AG09319 (cell line): ENCODE measurements around the gene SETD4.

Experiments
- DNase-seq: peaks from one replicate; pipeline ENCODE4 v3.0.0-alpha.2; 2010; ENCODE audit warnings: low read depth; ENCODE audit errors: extremely low read depth
- CTCF ChIP-seq: IDR thresholded peaks from 2 replicates; pipeline ENCODE4 v1.5.1; 2011; ENCODE audit warnings: low read depth, mild to moderate bottlenecking, inconsistent platforms, low read length, moderate library complexity

The SETD4 gene

GRCh38 chr21:36003776-36004175 is 56.5 kb downstream of the SETD4 start:
- TF ChIP-seq CTCF: no peak
- DNase-seq: no peak

GRCh38 chr21:35996217-35996616 is 64.1 kb downstream of the SETD4 start:
- no peak for TF ChIP-seq CTCF

GRCh38 chr21:35995522-35996088 is 64.7 kb downstream of the SETD4 start:
- TF ChIP-seq CTCF: no peak
- DNase-seq: no peak

More at GRCh38 chr21:35996217-35996616, 64.1 kb downstream of the SETD4 start:
- DNase-seq: no peak

GRCh38 chr21:35994613-35995012 is 65.7 kb downstream of the SETD4 start:
- no peak for TF ChIP-seq CTCF
- no peak for DNase-seq

- DNase-seq: no peak
- no peak for TF ChIP-seq CTCF
These were observed 66.3 kb downstream of the SETD4 start for GRCh38 chr21:35993875-35994490.

GRCh38 chr21:35991131-35991530 is 69.2 kb downstream of the SETD4 start:
- DNase-seq: no peak
- TF ChIP-seq CTCF: no peak

GRCh38 chr21:35990609-35991008 is 69.7 kb downstream of the SETD4 start:
- no peak for DNase-seq
- no peak for TF ChIP-seq CTCF
